ENCODE results near the gene SEC14L1. TPM values are rescaled to one million over a fixed set of nuclear protein-coding genes. Genes with fewer than 3 reads are reported as not detected.

The SEC14L1 gene
- total and polyA plus RNA-seq, 2 of the 8 experiments (the other 6 are each of a cell fraction or from before 2014, with no cell fraction given), result 27.2 to 74.4 TPM

GRCh38 chr17:77217566-77217965 is 76.8 kb downstream of the SEC14L1 start:
- DNase-seq (ENCODE audit: low read depth in 1 of 2, low spot score in 2 of 2) (no peak), FAIRE-seq (no peak)
- Histone ChIP-seq H3K4me2 (ENCODE audit: insufficient read depth in 1 of 2, low read depth in 2 of 2, low read length in 2 of 2) (no peak overlapping the region), H3K27ac (ENCODE audit: low read depth, low read length) (no peak overlapping the region), H3K4me1 (replicated peaks in 1 of 4; ENCODE audit: control insufficient read depth in 3 of 4, insufficient read depth in 4 of 4, low read length in 3 of 4) (peaks cover 0 to 4% (median 0%) of the 10 kb centered on the region in 4 experiments; a peak in 2 of 7 replicates), H4K91ac (replicated peaks; ENCODE audit: insufficient read length, low read length) (no peak overlapping the region), H3K9ac (replicated peaks in 1 of 4; ENCODE audit: extremely low read depth in 1 of 4, low read depth in 3 of 4, low read length in 3 of 4) (no peak overlapping the region), H3K36me3 (ENCODE audit: control insufficient read depth in 2 of 4, insufficient read depth in 4 of 4, low read length in 3 of 4) (peaks cover 3 to 15% (median 11%) of the 10 kb centered on the region in 4 experiments; a peak in 7 of 8 replicates), H4K5ac (ENCODE audit: insufficient read length, low read depth, low read length) (no peak overlapping the region), H2BK15ac (ENCODE audit: low read length) (no peak overlapping the region), H2AFZ (ENCODE audit: low read length) (no peak overlapping the region), H3K27me3 (replicated peaks in 1 of 4; ENCODE audit: control insufficient read depth in 3 of 4, extremely low read depth in 1 of 4, insufficient read depth in 3 of 4, low read length in 3 of 4) (no peaks in the 10 kb centered on the region), H3K4ac (replicated peaks; ENCODE audit: insufficient read length, low read depth, low read length) (no peak overlapping the region), H2BK20ac (ENCODE audit: low read length) (no peak overlapping the region), H3K79me2 (ENCODE audit: control insufficient read depth in 1 of 2, insufficient read depth in 2 of 2, low read length in 2 of 2) (no peaks in the 10 kb centered on the region), H2AK5ac (ENCODE audit: low read depth, low read length) (no peak overlapping the region), H2BK120ac (replicated peaks; ENCODE audit: low read depth, low read length) (no peak overlapping the region), H3K79me1 (ENCODE audit: low read depth, low read length) (no peaks in the 10 kb centered on the region), H3K14ac (ENCODE audit: insufficient read length) (no peak overlapping the region), H3K18ac (ENCODE audit: extremely low read depth, low read length) (no peak overlapping the region), H3K23me2 (ENCODE audit: low read depth, low read length) (peaks cover 4% of the 10 kb centered on the region; the same call in 1 of the 2 replicates), H4K20me1 (replicated peaks in 1 of 2; ENCODE audit: control insufficient read depth in 1 of 2, insufficient read depth in 2 of 2, low read length in 2 of 2) (peaks cover 0 to 8% of the 10 kb centered on the region in 2 experiments), H2BK5ac (ENCODE audit: low read depth, low read length) (no peak overlapping the region), H3K4me3 (ENCODE audit: extremely low read depth in 1 of 4, insufficient read depth in 2 of 4, low read depth in 3 of 4, low read length in 4 of 4) (no peak overlapping the region), H3K56ac (replicated peaks; ENCODE audit: insufficient read length, low read depth, low read length) (no peak overlapping the region), H3K23ac (ENCODE audit: insufficient read length) (no peak overlapping the region), H2BK12ac (ENCODE audit: low read depth, low read length) (no peak overlapping the region), H3K9me3 (ENCODE audit: insufficient read depth in 2 of 2, low read depth in 1 of 2, low read length in 1 of 2) (no peaks in the 10 kb centered on the region), H4K8ac (ENCODE audit: extremely low read depth, insufficient read depth, low read length) (no peak overlapping the region; the same call in 1 of the 2 replicates)
- 96% methylated on average over 11 of the region's 11 CpGs; no CpG with 5 or more reads in 1 of the 2 experiments for WGBS, 2 experiments (ENCODE audit: extremely low coverage in 1 of 2, insufficient coverage in 1 of 2, insufficient read length in 1 of 2, insufficient replicate concordance in 2 of 2, low coverage in 1 of 2, low lambda C conversion rate in 2 of 2, missing lambda C conversion rate in 1 of 2)
- TF ChIP-seq EZH2 (IDR thresholded peaks at IDR 0.05; ENCODE audit: low read depth, low read length, severe bottlenecking), result no peak
- TF ChIP-seq SIN3A (conservative IDR thresholded peaks at IDR 0.05 in 1 of 2, IDR thresholded peaks at IDR 0.05 in 1 of 2; ENCODE audit: low read depth in 1 of 2, low read length in 2 of 2), result no peak
- CTCF ChIA-PET (ENCODE audit: partially characterized antibody), result interaction anchor here (0.6 kb wide), 1 partner anchor 9 kb away, joined by 3 read pairs; no protein-coding TSS in a partner anchor
- POLR2A ChIA-PET (ENCODE audit: partially characterized antibody), result no interaction called here
